Vagina (tissue), 2 donors: ENCODE results near the gene SLC39A11. TPM values are rescaled to one million over a fixed set of nuclear protein-coding genes. Genes with fewer than 3 reads are reported as not detected.

ENCODE experiments used
- DNase-seq, 2 donors: peaks; one replicate each; pipeline ENCODE4 v3.0.0-alpha.2; 2017; ENCODE audit errors: extremely low spot score in 2 of 2
- H3K27ac ChIP-seq: fragments of 200-600 bp; sonication (generic); one replicate; pipeline ENCODE4 v1.5.1; 2019
- H3K27me3 ChIP-seq: fragments of 200-600 bp; sonication (generic); one replicate; pipeline ENCODE4 v1.5.1; 2019
- H3K36me3 ChIP-seq, 2 donors: fragments of 200-600 bp; sonication (generic); one replicate each; pipeline ENCODE4 v1.5.1; 2017 to 2019
- H3K4me1 ChIP-seq: fragments of 200-600 bp; sonication (generic); one replicate; pipeline ENCODE4 v1.5.1; 2019
- H3K4me3 ChIP-seq, 2 donors: fragments of 200-600 bp; sonication (generic); 1 replicate in 1 of 2; 2 replicates in 1 of 2; pipeline ENCODE4 v1.5.1; 2016 to 2019
- H3K9me3 ChIP-seq: fragments of 200-600 bp; sonication (generic); one replicate; pipeline ENCODE4 v1.5.1; 2019
- POLR2A ChIP-seq, 2 donors: fragments of 450-650 bp; IDR thresholded peaks; one replicate each; pipeline ENCODE4 v1.6.1; 2017; ENCODE audit warnings: antibody characterized with exemption in 2 of 2, mild to moderate bottlenecking in 2 of 2, moderate library complexity in 2 of 2
- POLR2AphosphoS5 ChIP-seq, 2 donors: sonication (generic); formaldehyde crosslinking; IDR thresholded peaks; one replicate each; pipeline ENCODE4 v1.9.0; 2017; ENCODE audit warnings: antibody characterized with exemption in 2 of 2, mild to moderate bottlenecking in 2 of 2, low read depth in 1 of 2; ENCODE audit not compliant: insufficient read depth in 1 of 2
- intact Hi-C: fragments of 100-400 bp; cut with DNase I; formaldehyde crosslinking; loops from one replicate; pipeline ENCODE4 v1.15.1; 2023
- total RNA-seq: library from RNA; depleted of rRNA; stranded (reverse); fragments of >200 nt; gene quantifications from one replicate; pipeline ENCODE4 v1.2.3, GENCODE V29; 2016
- TF ChIP-seq, protein P1 (sequence below), 3 experiments: fragments of 450-650 bp in 2 of 3; fragments of 200-600 bp in 1 of 3; sonication (generic) in 1 of 3; IDR thresholded peaks; one replicate each; pipeline ENCODE4 v1.5.1; 2017 to 2019; ENCODE audit warnings: antibody characterized with exemption in 3 of 3, mild to moderate bottlenecking in 2 of 3, moderate library complexity in 2 of 3

The SLC39A11 gene
- total RNA-seq, 1 donor from 2014 or later: 22.6 TPM

DNA sequence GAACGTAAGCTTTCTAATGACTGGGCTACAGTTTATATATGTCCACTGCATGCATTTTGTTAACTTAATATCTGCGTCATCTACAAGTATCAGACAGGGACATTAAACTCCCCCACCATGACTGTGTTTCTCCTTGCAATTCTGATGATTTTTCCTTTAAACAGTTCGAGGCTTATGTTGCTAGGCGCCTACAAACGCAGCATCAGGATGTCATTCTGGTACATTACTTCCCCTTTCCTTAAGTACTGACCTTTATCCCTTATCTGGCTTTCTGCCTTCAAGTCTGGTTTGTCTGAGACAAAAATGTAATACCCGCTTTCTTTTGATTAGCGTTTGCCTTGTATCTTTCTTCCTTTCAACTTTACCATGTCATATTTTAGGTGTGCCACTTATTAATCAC is 362.4 kb downstream of the SLC39A11 start:
- no peaks in the 10 kb centered on the region for H3K36me3 ChIP-seq
- no peak for DNase-seq
- no peaks in the 10 kb centered on the region for H3K4me1 ChIP-seq
- H3K27me3 ChIP-seq: no peaks in the 10 kb centered on the region
- no peak for TF ChIP-seq POLR2A (IDR thresholded peaks at IDR 0.05)
- TF ChIP-seq POLR2AphosphoS5 (IDR thresholded peaks at IDR 0.05; ENCODE audit: insufficient read depth in 1 of 2, low read depth in 1 of 2): no peak
- TF ChIP-seq, protein P1, sequence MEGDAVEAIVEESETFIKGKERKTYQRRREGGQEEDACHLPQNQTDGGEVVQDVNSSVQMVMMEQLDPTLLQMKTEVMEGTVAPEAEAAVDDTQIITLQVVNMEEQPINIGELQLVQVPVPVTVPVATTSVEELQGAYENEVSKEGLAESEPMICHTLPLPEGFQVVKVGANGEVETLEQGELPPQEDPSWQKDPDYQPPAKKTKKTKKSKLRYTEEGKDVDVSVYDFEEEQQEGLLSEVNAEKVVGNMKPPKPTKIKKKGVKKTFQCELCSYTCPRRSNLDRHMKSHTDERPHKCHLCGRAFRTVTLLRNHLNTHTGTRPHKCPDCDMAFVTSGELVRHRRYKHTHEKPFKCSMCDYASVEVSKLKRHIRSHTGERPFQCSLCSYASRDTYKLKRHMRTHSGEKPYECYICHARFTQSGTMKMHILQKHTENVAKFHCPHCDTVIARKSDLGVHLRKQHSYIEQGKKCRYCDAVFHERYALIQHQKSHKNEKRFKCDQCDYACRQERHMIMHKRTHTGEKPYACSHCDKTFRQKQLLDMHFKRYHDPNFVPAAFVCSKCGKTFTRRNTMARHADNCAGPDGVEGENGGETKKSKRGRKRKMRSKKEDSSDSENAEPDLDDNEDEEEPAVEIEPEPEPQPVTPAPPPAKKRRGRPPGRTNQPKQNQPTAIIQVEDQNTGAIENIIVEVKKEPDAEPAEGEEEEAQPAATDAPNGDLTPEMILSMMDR (IDR thresholded peaks at IDR 0.05): no peak
- no peaks in the 10 kb centered on the region for H3K9me3 ChIP-seq
- H3K27ac ChIP-seq: no peak overlapping the region
- no peak overlapping the region for H3K4me3 ChIP-seq
- intact Hi-C loops: no loop called here

DNA sequence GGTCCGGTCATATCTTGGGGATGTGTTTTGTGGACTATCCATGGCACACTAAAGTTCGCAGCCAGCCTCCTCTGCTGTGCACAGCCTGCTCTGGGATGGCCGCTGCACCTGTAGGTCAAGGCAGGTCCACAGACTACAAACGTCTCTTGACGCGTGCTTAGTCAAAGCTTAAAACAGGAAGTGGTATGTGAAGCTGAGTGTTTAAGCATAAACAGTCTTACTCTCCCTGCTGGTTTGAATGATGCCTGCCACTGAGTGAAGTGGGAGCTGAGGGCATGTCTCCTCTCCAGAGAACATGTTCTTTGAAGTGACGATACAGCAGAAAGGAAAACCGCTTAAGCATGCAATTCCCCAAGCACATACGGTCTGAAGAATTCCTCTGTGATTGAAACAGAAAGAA is 365.6 kb downstream of the SLC39A11 start:
- Histone ChIP-seq H3K36me3 (no peaks in the 10 kb centered on the region), H3K4me3 (no peak overlapping the region), H3K9me3 (no peaks in the 10 kb centered on the region), H3K27ac (no peak overlapping the region), H3K4me1 (no peaks in the 10 kb centered on the region), H3K27me3 (no peaks in the 10 kb centered on the region)
- TF ChIP-seq POLR2A (IDR thresholded peaks at IDR 0.05) (no peak), POLR2AphosphoS5 (IDR thresholded peaks at IDR 0.05; ENCODE audit: insufficient read depth in 1 of 2, low read depth in 1 of 2) (no peak)
- TF ChIP-seq, protein P1 (IDR thresholded peaks at IDR 0.05): no peak
- intact Hi-C loops: loop anchor here (10.0 kb wide), 2 partner anchors 428 to 638 kb away; no protein-coding TSS in a partner anchor
- no peak for DNase-seq

DNA sequence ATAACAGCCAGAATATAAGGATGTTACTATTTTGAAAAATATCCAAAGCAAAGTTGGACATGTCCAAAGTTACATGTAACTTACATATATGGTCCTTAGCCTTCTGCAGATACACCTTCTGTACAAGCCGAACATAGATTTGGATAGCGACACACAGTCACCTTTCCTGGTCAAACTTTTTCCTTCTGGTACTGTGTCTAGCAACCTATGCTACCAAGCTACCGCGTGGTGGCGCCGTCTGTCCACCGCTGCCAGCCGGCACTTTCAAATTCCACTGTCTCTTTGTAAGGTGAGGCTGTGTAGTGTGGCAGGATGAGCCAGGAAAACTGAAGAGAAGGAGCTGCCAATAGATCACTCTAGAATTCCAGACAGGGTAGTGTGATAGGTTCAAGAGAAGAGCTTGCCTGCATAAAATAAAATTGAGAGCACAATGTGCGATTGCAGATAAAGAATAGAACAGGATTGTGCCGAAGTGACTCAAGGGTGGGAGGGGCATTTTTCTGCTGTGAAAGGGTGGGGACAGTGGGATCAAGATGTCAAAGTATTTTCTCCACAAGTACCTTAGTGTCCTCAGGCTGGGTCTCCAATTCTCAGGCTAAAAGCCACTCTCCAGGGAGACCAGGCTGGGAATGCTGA is 366.9 kb downstream of the SLC39A11 start:
- no peaks in the 10 kb centered on the region for H3K27me3 ChIP-seq
- H3K4me1 ChIP-seq: no peaks in the 10 kb centered on the region
- intact Hi-C loops: loop anchor here (10.0 kb wide), 2 partner anchors 429 to 639 kb away; no protein-coding TSS in a partner anchor
- TF ChIP-seq, protein P1 (IDR thresholded peaks at IDR 0.05): peak; percentile 15 to 60 (median 44)
- no peak for TF ChIP-seq POLR2A (IDR thresholded peaks at IDR 0.05)
- H3K9me3 ChIP-seq: no peaks in the 10 kb centered on the region
- no peak overlapping the region for H3K4me3 ChIP-seq
- no peak for DNase-seq
- H3K27ac ChIP-seq: no peak overlapping the region
- no peaks in the 10 kb centered on the region for H3K36me3 ChIP-seq

DNA sequence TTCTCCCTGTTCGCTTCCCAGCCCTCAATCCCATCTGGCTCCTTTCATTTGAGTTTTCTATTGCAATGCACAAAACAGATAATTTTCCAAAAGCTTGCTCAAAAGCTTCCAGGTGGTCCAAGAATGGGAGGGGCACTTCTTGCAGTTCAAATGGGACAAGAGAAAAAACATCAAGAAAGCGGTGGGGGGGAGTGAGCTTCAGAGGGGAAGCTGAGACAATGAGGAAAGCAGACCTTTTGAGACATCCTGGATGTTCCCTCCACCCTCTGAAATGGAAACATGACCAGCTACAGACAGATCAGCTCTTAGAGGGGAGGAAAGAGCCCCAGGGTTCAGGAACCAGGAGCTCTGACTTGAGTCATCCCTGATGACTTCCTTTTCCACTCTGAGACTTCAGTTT is 368.2 kb downstream of the SLC39A11 start:
- no peak for DNase-seq
- intact Hi-C loops: loop anchor here (10.0 kb wide), 2 partner anchors 431 to 641 kb away; no protein-coding TSS in a partner anchor
- H3K4me1 ChIP-seq: no peaks in the 10 kb centered on the region
- no peak overlapping the region for H3K4me3 ChIP-seq
- TF ChIP-seq, protein P1 (IDR thresholded peaks at IDR 0.05): no peak
- no peak for TF ChIP-seq POLR2A (IDR thresholded peaks at IDR 0.05)
- TF ChIP-seq POLR2AphosphoS5 (IDR thresholded peaks at IDR 0.05; ENCODE audit: insufficient read depth in 1 of 2, low read depth in 1 of 2): no peak
- H3K27ac ChIP-seq: no peak overlapping the region
- H3K9me3 ChIP-seq: no peaks in the 10 kb centered on the region
- no peaks in the 10 kb centered on the region for H3K36me3 ChIP-seq
- H3K27me3 ChIP-seq: no peaks in the 10 kb centered on the region

DNA sequence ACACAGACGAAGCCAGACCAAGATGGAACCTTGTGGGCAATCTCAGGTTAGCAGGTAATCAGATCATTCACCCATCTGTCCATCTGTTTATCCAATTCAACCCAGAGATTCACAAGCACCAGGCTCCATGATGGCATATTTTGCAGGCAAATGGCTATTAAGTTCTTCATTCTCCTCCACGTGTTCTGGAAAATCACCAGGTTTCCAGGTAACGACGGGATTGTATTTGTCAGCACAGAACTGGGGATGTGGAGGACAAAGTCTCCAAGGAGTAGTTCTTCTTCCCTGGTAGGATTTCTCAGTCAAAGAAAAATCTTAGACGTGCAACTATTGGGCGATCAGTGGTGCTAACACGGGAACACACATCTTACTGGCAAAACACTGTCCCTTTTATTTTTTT is 368.8 kb downstream of the SLC39A11 start:
- H3K27ac ChIP-seq: no peak overlapping the region
- TF ChIP-seq POLR2A (IDR thresholded peaks at IDR 0.05): no peak
- TF ChIP-seq, protein P1 (IDR thresholded peaks at IDR 0.05): no peak
- no peak for TF ChIP-seq POLR2AphosphoS5 (IDR thresholded peaks at IDR 0.05; ENCODE audit: insufficient read depth in 1 of 2, low read depth in 1 of 2)
- no peaks in the 10 kb centered on the region for H3K36me3 ChIP-seq
- no peaks in the 10 kb centered on the region for H3K4me1 ChIP-seq
- no peak overlapping the region for H3K4me3 ChIP-seq
- H3K9me3 ChIP-seq: no peaks in the 10 kb centered on the region
- intact Hi-C loops: loop anchor here (10.0 kb wide), 2 partner anchors 431 to 641 kb away; no protein-coding TSS in a partner anchor
- no peaks in the 10 kb centered on the region for H3K27me3 ChIP-seq
- no peak for DNase-seq
